DMS 273 (cell line): ENCODE results near the gene ARL10.

Experiments used
- DNase-seq: peaks from one replicate; lab custom pipeline; 2025; ENCODE audit not compliant: unreplicated experiment; lab: John Stamatoyannopoulos, UW

Gene ARL10

DNA sequence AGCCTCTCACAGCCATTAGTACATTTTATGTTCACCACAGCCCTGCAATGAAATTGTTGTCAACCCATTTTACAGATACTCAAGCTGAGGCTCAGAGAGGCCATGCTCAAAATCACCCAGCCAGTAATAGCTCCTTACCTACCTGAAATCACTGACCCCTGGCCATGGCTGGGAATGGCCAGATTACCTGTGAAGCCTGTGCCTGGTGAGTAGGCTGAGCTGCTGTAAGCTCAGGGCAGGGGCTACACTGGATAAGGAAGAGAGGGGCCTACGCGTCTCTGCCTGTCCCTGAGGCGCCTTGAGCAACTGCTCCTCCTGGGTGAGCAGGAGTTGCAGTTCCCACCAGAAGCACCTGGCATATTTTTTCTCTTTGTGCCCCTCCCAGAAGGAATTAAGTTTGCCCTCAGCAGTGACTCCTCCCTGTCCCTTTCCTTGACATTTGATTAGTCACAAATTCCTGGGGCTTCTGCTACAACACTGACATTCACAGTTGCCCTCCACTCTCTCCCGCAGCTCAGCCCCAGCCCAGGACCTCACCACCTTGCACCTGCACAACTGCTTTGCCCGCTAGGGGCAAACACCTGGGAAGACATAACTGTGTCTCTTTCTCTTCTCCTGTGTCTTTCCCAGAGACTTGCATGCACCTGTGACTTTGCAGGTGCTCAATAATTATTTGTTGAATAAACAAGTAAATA lies 45.3 kb downstream of the ARL10 start:
- DNase-seq: no peak

DNA sequence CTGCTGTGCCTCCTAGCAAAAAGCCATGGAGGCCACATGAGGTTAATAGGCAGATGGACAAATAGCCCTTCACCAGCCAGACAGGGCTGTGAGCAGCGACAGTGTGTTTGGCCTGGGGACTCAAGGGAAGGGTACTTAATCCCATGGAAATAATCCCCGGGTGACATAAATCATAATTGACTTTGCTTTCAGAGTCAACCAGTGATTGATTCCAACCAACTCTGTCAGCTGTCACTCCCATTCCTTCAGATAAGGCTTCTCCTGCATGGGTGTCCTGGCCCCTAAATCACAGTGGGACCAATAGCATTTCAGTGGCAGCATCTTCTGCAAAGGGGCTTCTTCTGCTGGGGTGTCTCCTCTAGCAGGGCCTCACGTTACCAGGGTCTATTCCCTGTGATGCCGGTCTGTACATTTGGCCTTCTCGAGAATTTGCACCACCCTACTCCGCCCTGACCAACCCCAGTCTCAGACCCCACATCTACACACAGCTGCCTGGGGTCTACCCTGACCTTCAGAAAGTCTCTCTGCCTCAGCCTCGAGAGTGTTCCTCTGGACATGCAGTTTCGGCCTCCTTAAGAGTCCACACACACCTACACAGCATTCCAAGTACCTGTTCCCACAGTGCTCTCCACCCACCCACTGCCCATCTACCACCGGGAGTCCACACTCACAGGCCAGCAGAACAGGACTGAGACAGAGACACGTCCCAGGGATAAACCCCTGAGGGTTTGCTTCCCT lies 47.4 kb downstream of the ARL10 start:
- DNase-seq: no peak

DNA sequence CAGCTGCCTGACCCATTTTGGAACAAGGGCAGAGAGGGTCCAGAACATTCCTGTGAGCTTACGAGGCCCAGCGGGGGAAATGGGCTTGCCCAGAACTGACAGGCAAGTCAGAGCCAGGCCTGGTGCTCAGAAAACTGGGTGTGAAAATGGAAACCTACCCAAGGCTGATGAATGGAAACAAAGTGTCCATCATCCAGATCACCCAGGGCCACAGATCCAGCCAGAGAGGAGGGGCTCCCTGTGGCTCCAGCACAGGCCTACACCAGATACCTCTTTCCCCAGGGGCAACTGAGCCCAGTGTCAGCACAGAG lies 47.9 kb downstream of the ARL10 start:
- no peak for DNase-seq

DNA sequence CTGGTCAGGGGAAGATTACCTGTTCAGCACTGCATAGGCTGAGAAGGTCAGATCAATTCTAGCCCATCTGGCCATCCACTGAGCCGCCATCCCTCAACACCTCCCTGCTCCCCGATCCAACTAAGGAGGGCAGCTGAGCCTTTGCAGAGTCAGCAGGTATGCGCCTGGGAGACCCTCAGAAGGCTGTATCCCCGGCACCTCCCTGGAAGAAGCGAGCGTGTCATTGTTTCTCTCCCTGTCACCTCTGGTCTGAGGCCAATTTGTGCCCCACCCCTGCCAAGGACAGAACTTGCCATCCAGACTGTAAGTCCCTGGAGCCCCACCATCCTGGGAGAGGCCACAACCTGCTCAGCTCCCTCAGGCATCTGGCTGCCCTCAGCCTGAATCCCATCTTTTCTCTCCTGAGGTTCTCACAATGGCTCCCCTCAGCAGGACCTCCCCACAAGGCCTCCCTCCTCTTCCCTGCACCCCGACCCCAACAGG lies 48.5 kb downstream of the ARL10 start:
- DNase-seq: no peak

DNA sequence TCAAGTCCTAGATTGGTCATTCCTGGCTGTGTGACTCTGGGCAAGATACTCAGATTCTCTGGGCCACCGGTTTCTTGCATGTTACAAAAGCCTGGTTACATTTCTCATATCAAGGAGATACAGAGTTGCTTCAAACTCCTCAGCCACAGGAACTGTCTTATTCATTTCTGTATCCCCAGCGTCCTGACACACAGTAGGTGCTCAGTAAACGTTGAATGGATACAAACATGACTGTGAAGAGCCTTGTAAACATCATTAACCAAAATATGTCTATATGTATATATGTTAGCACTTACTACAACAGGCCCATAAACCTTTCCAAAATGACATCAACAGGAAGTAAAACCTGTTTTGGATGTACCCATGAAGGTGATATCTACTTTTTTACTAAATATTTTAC lies 49.4 kb downstream of the ARL10 start:
- no peak for DNase-seq

- DNase-seq: no peak
Observed at GRCh38 chr5:176415240-176415951, 50.1 kb downstream of the ARL10 start.

GRCh38 chr5:176415952-176416924 lies 51.0 kb downstream of the ARL10 start, which contains the start of gene CLTB:
Gene CLTB, minus strand, starts transcription at chr5:176416539. Its CDS starts 176 bp downstream, at chr5:176416363.
- peak; percentile 96 for DNase-seq

DNA sequence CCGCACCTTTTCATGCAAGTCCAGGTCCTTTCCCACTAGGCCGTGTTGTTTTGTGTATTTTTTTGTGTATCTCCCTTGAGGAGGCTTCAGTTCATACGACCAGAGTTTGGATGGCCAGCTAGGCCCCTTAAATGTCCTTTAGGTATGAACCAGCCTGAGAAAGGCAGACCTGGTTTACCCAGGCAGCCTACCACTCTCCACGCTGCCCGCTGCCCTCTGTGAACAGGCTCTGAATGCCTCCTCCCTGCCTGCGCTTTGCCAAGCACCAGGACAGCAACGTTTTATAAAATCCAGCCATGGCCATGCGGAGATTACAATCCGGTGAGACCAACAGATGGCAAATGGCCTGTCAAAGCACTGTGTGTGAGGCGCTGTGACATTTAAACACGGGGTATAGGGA lies 51.7 kb downstream of the ARL10 start:
- no peak for DNase-seq

- no peak for DNase-seq
Observed at GRCh38 chr5:176418251-176418650, 53.0 kb downstream of the ARL10 start.

- no peak for DNase-seq
Observed at GRCh38 chr5:176420086-176420485, 54.8 kb downstream of the ARL10 start.

- no peak for DNase-seq
Observed at GRCh38 chr5:176420972-176421544, 55.8 kb downstream of the ARL10 start.

GRCh38 chr5:176424181-176424580 lies 58.9 kb downstream of the ARL10 start:
- DNase-seq: no peak

DNA sequence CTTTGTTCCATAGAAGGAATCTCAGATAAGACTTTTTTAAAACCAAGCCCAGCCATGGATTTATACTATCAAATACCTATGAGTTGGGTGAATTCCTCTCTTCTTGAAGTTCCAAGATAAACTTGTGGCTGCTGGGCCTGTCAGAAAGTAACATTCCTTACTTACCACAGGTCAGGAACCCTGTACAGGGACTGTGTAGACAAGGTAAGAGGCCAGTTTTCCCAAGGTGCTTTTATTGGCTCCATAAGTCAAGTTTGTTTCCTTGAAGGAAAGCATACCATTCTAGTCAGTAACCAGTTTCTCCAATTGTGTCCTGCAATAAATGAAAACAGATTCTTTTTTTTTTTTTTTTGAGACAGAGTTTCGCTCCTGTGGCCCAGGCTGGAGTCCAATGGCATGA lies 59.9 kb downstream of the ARL10 start:
- no peak for DNase-seq

- DNase-seq: no peak
Observed at GRCh38 chr5:176425791-176426190, 60.5 kb downstream of the ARL10 start.

DNA sequence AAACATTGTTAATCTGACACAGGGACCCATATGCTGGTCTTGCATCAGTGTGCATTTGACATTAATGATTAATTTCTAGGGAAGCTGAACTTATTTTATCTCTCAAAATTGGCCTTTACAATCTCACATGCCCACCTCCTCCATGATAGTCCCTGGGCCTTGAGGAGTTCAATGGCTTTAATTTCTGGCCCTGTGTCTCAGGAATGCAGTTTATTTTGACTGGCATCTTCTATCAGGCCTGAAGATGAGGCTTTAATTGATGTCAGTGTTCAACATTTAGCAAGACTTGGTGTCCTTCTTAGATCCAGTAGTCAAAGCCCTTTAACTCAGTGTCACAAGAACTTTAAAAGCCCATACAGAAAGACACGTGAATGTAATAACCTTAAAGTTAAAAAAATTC lies 61.6 kb downstream of the ARL10 start:
- DNase-seq: no peak

DNA sequence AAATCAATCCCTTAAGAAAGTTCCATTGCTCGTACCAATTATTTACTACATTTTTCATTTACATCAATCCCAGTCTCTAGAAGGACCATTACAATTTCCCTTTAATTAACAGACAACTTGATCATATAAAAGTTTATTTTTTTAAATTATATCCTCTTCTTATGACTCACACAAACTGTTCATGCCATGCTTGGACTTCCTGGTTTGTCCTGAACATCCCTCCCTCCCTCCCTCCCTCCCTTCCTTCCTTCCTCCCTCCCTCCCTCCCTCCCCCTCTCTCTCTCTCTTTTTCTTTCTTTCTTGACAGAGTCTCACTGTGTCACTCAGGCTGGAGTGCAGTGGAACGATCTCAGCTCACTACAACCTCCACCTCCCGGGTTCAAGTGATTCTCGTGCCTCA lies 62.7 kb downstream of the ARL10 start:
- DNase-seq: no peak

DNA sequence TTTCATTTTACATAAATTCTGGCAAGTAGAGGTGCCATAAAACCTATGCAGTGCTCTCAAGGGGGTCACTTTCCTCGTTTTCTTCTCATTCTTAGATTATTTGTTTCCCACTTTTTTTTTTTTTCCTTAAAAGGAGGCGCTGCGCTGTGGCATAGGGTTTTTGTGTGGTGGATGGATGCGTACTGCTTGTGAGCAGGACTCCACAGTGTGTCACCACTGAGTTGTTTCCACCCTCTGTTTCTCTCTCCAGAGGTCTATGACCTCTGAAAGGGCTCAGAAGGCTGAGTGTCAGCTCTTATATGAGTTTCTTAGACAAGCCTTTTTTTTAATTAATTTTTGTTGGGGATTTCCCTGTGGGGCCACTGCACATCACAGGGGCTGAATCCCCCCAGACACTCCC lies 64.7 kb downstream of the ARL10 start:
- no peak for DNase-seq
